HG03354 (cell line): ENCODE measurements around the gene HYAL3.

Experiments used
- ATAC-seq: cut with Tn5 transposase; IDR thresholded peaks from one replicate; pipeline ENCODE4 v1.9.1; 2021; ENCODE audit warnings: mild to moderate bottlenecking; ENCODE audit not compliant: unreplicated experiment, poor library complexity, severe bottlenecking

HYAL3 gene

GRCh38 chr3:50331364-50331907 is 32.2 kb upstream of the HYAL3 start:
- ATAC-seq: no peak

GRCh38 chr3:50330330-50330729 is 31.1 kb upstream of the HYAL3 start:
- ATAC-seq: no peak

- peak; percentile 90 for ATAC-seq
These were observed 28.9 kb upstream of the HYAL3 start, which contains the start of gene TUSC2 for GRCh38 chr3:50327943-50328691. TSS of gene TUSC2 (minus strand) at chr3:50328223. CDS start at chr3:50328099, 124 bp downstream.

- no peak for ATAC-seq
These were observed 27.9 kb upstream of the HYAL3 start for GRCh38 chr3:50327129-50327528.

GRCh38 chr3:50326182-50326541 is 27.0 kb upstream of the HYAL3 start:
- ATAC-seq: no peak

GRCh38 chr3:50325497-50326181 is 26.4 kb upstream of the HYAL3 start:
- ATAC-seq: no peak

GRCh38 chr3:50325113-50325480 is 25.9 kb upstream of the HYAL3 start:
- ATAC-seq: no peak

GRCh38 chr3:50324351-50325112 is 25.3 kb upstream of the HYAL3 start:
- ATAC-seq: no peak

GRCh38 chr3:50323614-50324199 is 24.5 kb upstream of the HYAL3 start:
- ATAC-seq: no peak

GRCh38 chr3:50323092-50323600 is 23.9 kb upstream of the HYAL3 start:
- ATAC-seq: no peak

GRCh38 chr3:50322386-50323091 is 23.3 kb upstream of the HYAL3 start, which contains the start of gene HYAL2:
TSS of gene HYAL2 (minus strand) at chr3:50322745. CDS start at chr3:50320489, 2,256 bp downstream.
- ATAC-seq: no peak

- ATAC-seq: no peak
These were observed 22.8 kb upstream of the HYAL3 start for GRCh38 chr3:50322115-50322385.

- peak; percentile 82 for ATAC-seq
These were observed 22.3 kb upstream of the HYAL3 start for GRCh38 chr3:50321336-50322114.

GRCh38 chr3:50320853-50321335 is 21.7 kb upstream of the HYAL3 start:
- ATAC-seq: peak; percentile 53

- ATAC-seq: no peak
These were observed 20.9 kb upstream of the HYAL3 start for GRCh38 chr3:50319894-50320625.

GRCh38 chr3:50319181-50319893 is 20.1 kb upstream of the HYAL3 start:
- ATAC-seq: no peak

- ATAC-seq: no peak
These were observed 19.4 kb upstream of the HYAL3 start for GRCh38 chr3:50318615-50319014.
